Neural crest cell (in vitro differentiated cells): ENCODE data around the gene MLF2. TPM values are rescaled to one million over a fixed set of nuclear protein-coding genes. Genes with fewer than 3 reads are reported as not detected.
A peak's percentile ranks its signal among the peaks of the same experiment; 100 is the strongest.

Experiments used
- DNase-seq: peaks from one replicate; pipeline ENCODE4 v3.0.0; 2021; ENCODE audit warnings: low read depth, mixed read lengths, low spot score
- H3K27ac Mint-ChIP-seq: one replicate; pipeline ENCODE4 v1.8.0; 2021; ENCODE audit warnings: mild to moderate bottlenecking, mixed read lengths; ENCODE audit not compliant: unreplicated experiment
- H3K27me3 Mint-ChIP-seq: 2 replicates; pipeline ENCODE4 v1.8.0; 2021; ENCODE audit warnings: low read depth, mild to moderate bottlenecking, mixed read lengths
- H3K36me3 Mint-ChIP-seq: 2 replicates; pipeline ENCODE4 v1.8.0; 2021; ENCODE audit warnings: low read depth, mild to moderate bottlenecking, mixed read lengths
- H3K4me1 Mint-ChIP-seq: 2 replicates; pipeline ENCODE4 v1.8.0; 2021; ENCODE audit warnings: mixed read lengths
- H3K4me3 Mint-ChIP-seq: one replicate; pipeline ENCODE4 v1.8.0; 2021; ENCODE audit warnings: mild to moderate bottlenecking, mixed read lengths
- H3K9me3 Mint-ChIP-seq: 2 replicates; pipeline ENCODE4 v1.8.0; 2021; ENCODE audit warnings: mixed read lengths
- CTCF ChIP-seq: fragments of 200-600 bp; sonication (generic); conservative IDR thresholded peaks from 2 replicates; pipeline ENCODE4 v1.5.0; 2021; ENCODE audit warnings: antibody characterized with exemption, mild to moderate bottlenecking
- total RNA-seq: library from RNA; stranded (reverse); gene quantifications from 2 replicates; pipeline ENCODE4 v1.2.1, GENCODE V29; 2021

Gene MLF2
- total RNA-seq, 1 donor from 2014 or later: 217 TPM

- DNase-seq: peak; percentile 63
- TF ChIP-seq CTCF: no peak
- Mint-ChIP-seq H3K4me3 (peak overlapping the region; percentile 98), H3K4me1 (peaks cover 65% of the 10 kb centered on the region), H3K9me3 (peaks cover 2% of the 10 kb centered on the region), H3K36me3 (peaks cover 11% of the 10 kb centered on the region), H3K27ac (peak overlapping the region; percentile 98), H3K27me3 (peaks cover 12% of the 10 kb centered on the region)
These were observed 16.0 kb upstream of the MLF2 start for GRCh38 chr12:6768990-6769389.

- H3K27me3 Mint-ChIP-seq: peaks cover 12% of the 10 kb centered on the region
- H3K4me3 Mint-ChIP-seq: peak overlapping the region; percentile 98
- no peak for TF ChIP-seq CTCF
- H3K27ac Mint-ChIP-seq: peak overlapping the region; percentile 98
- DNase-seq: no peak
- peaks cover 2% of the 10 kb centered on the region for H3K9me3 Mint-ChIP-seq
- peaks cover 70% of the 10 kb centered on the region for H3K4me1 Mint-ChIP-seq
- peaks cover 11% of the 10 kb centered on the region for H3K36me3 Mint-ChIP-seq
These were observed 15.5 kb upstream of the MLF2 start for GRCh38 chr12:6768437-6768914.

- DNase-seq: no peak
- no peak for TF ChIP-seq CTCF
- peaks cover 76% of the 10 kb centered on the region for H3K4me1 Mint-ChIP-seq
- H3K27me3 Mint-ChIP-seq: peaks cover 9% of the 10 kb centered on the region
- peak overlapping the region; percentile 98 for H3K4me3 Mint-ChIP-seq
- peaks cover 2% of the 10 kb centered on the region for H3K9me3 Mint-ChIP-seq
- peaks cover 11% of the 10 kb centered on the region for H3K36me3 Mint-ChIP-seq
- peak overlapping the region; percentile 98 for H3K27ac Mint-ChIP-seq
These were observed 14.7 kb upstream of the MLF2 start for GRCh38 chr12:6767353-6768319.

GRCh38 chr12:6766651-6767349, 13.9 kb upstream of the MLF2 start:
- H3K27ac Mint-ChIP-seq: peak overlapping the region; percentile 98
- DNase-seq: peak; percentile 66
- H3K4me1 Mint-ChIP-seq: peaks cover 77% of the 10 kb centered on the region
- peaks cover 5% of the 10 kb centered on the region for H3K9me3 Mint-ChIP-seq
- peaks cover 6% of the 10 kb centered on the region for H3K27me3 Mint-ChIP-seq
- peak; percentile 78 for TF ChIP-seq CTCF
- H3K4me3 Mint-ChIP-seq: peak overlapping the region; percentile 98
- H3K36me3 Mint-ChIP-seq: peaks cover 11% of the 10 kb centered on the region
